ENCODE results near the gene HSPBAP1.

HSPBAP1 gene

GRCh38 chr3:122794779-122795673 lies 1.4 kb upstream of the HSPBAP1 start, which contains the start of gene SLC49A4:
Gene SLC49A4, plus strand, starts transcription at chr3:122795069. Its CDS starts 124 bp downstream, at chr3:122795193.
- H3K56ac ChIP-seq (ENCODE audit: low read length) = peak within 1 kb of the TSS; percentile 96
- H3K4me1 ChIP-seq (ENCODE audit: control insufficient read depth, low read depth, low read length) = peaks cover 2% of the 10 kb centered on the region
- peak within 1 kb of the TSS; percentile 94 for H3K9ac ChIP-seq (ENCODE audit: low read length)
- no CpG with 5 or more reads among the region's 84 CpGs for WGBS (ENCODE audit: extremely low coverage, insufficient coverage, low lambda C conversion rate)
- peaks cover 4% of the 10 kb centered on the region for H3K79me1 ChIP-seq (ENCODE audit: low read length)
- peak within 1 kb of the TSS; percentile 94 for H3K27ac ChIP-seq (ENCODE audit: low read depth, low read length)
- H2BK120ac ChIP-seq (ENCODE audit: low read depth, low read length) = no peak within 1 kb of the TSS
- H3K4me2 ChIP-seq (ENCODE audit: low read length) = peak within 1 kb of the TSS; percentile 88
- DNase-seq = peak; percentile 94
- H3K4me3 ChIP-seq (ENCODE audit: low read length) = peak within 1 kb of the TSS; percentile 70
- peak within 1 kb of the TSS; percentile 93 for H3K18ac ChIP-seq (ENCODE audit: low read length)
- H4K5ac ChIP-seq (ENCODE audit: low read length) = no peak within 1 kb of the TSS
- no peaks in the 10 kb centered on the region for H3K36me3 ChIP-seq (ENCODE audit: control insufficient read depth, insufficient read depth, low read length)
- H3K23ac ChIP-seq (ENCODE audit: low read length) = no peak within 1 kb of the TSS
- no peak within 1 kb of the TSS for H2BK15ac ChIP-seq (replicated peaks; ENCODE audit: low read depth)
- H3K27me3 ChIP-seq (ENCODE audit: insufficient read depth, low read length, poor library complexity) = no peaks in the 10 kb centered on the region
- H4K8ac ChIP-seq (ENCODE audit: low read depth, low read length) = no peak within 1 kb of the TSS
- H3K4ac ChIP-seq (ENCODE audit: low read depth, low read length) = no peak within 1 kb of the TSS
- no peaks in the 10 kb centered on the region for H3K79me2 ChIP-seq (ENCODE audit: control insufficient read depth, insufficient read depth, low read length)
- peak within 1 kb of the TSS; percentile 30 for H2BK5ac ChIP-seq (ENCODE audit: low read length)
- H2AK5ac ChIP-seq (ENCODE audit: low read length) = no peak within 1 kb of the TSS

- H3K4ac ChIP-seq (ENCODE audit: low read depth, low read length) = no peak overlapping the region
- H4K8ac ChIP-seq (ENCODE audit: low read depth, low read length) = no peak overlapping the region
- H3K27ac ChIP-seq (ENCODE audit: low read depth, low read length) = peak overlapping the region; percentile 57
- H3K79me2 ChIP-seq (ENCODE audit: control insufficient read depth, insufficient read depth, low read length) = no peaks in the 10 kb centered on the region
- peak overlapping the region; percentile 85 for H3K56ac ChIP-seq (ENCODE audit: low read length)
- H2BK5ac ChIP-seq (ENCODE audit: low read length) = no peak overlapping the region
- WGBS (ENCODE audit: extremely low coverage, insufficient coverage, low lambda C conversion rate) = no CpG with 5 or more reads among the region's 6 CpGs
- no peaks in the 10 kb centered on the region for H3K36me3 ChIP-seq (ENCODE audit: control insufficient read depth, insufficient read depth, low read length)
- peak overlapping the region; percentile 62 for H3K9ac ChIP-seq (ENCODE audit: low read length)
- H3K23ac ChIP-seq (ENCODE audit: low read length) = no peak overlapping the region
- H4K5ac ChIP-seq (ENCODE audit: low read length) = no peak overlapping the region
- no peak overlapping the region for H3K18ac ChIP-seq (ENCODE audit: low read length)
- peaks cover 2% of the 10 kb centered on the region for H3K4me1 ChIP-seq (ENCODE audit: control insufficient read depth, low read depth, low read length)
- DNase-seq = no peak
- H3K27me3 ChIP-seq (ENCODE audit: insufficient read depth, low read length, poor library complexity) = no peaks in the 10 kb centered on the region
- peak overlapping the region; percentile 88 for H3K4me2 ChIP-seq (ENCODE audit: low read length)
- peak overlapping the region; percentile 50 for H3K4me3 ChIP-seq (ENCODE audit: low read length)
- no peak overlapping the region for H2BK120ac ChIP-seq (ENCODE audit: low read depth, low read length)
- H2AK5ac ChIP-seq (ENCODE audit: low read length) = no peak overlapping the region
- H3K79me1 ChIP-seq (ENCODE audit: low read length) = peaks cover 4% of the 10 kb centered on the region
- no peak overlapping the region for H2BK15ac ChIP-seq (replicated peaks; ENCODE audit: low read depth)
These were observed 800 bp upstream of the HSPBAP1 start for GRCh38 chr3:122794483-122794778.

GRCh38 chr3:122789585-122790273 lies 3.9 kb downstream of the HSPBAP1 start:
- Histone ChIP-seq H3K4me1 (ENCODE audit: control insufficient read depth, low read depth, low read length) (no peaks in the 10 kb centered on the region), H2BK120ac (ENCODE audit: low read depth, low read length) (no peak overlapping the region), H3K56ac (ENCODE audit: low read length) (no peak overlapping the region), H4K5ac (ENCODE audit: low read length) (no peak overlapping the region), H3K23ac (ENCODE audit: low read length) (no peak overlapping the region), H3K4me3 (ENCODE audit: low read length) (no peak overlapping the region), H3K9ac (ENCODE audit: low read length) (no peak overlapping the region), H3K27ac (ENCODE audit: low read depth, low read length) (no peak overlapping the region), H3K36me3 (ENCODE audit: control insufficient read depth, insufficient read depth, low read length) (no peaks in the 10 kb centered on the region), H3K18ac (ENCODE audit: low read length) (no peak overlapping the region), H2BK5ac (ENCODE audit: low read length) (no peak overlapping the region), H3K79me2 (ENCODE audit: control insufficient read depth, insufficient read depth, low read length) (no peaks in the 10 kb centered on the region), H2AK5ac (ENCODE audit: low read length) (no peak overlapping the region), H3K79me1 (ENCODE audit: low read length) (no peaks in the 10 kb centered on the region), H4K8ac (ENCODE audit: low read depth, low read length) (no peak overlapping the region), H2BK15ac (replicated peaks; ENCODE audit: low read depth) (no peak overlapping the region), H3K4me2 (ENCODE audit: low read length) (no peak overlapping the region), H3K4ac (ENCODE audit: low read depth, low read length) (no peak overlapping the region), H3K27me3 (ENCODE audit: insufficient read depth, low read length, poor library complexity) (no peaks in the 10 kb centered on the region)
- no peak for DNase-seq
- no CpG with 5 or more reads among the region's 11 CpGs for WGBS (ENCODE audit: extremely low coverage, insufficient coverage, low lambda C conversion rate)

- H4K5ac ChIP-seq (ENCODE audit: low read length) = no peak overlapping the region
- no peak overlapping the region for H3K4me3 ChIP-seq (ENCODE audit: low read length)
These were observed 5.8 kb downstream of the HSPBAP1 start for GRCh38 chr3:122787872-122788271.

GRCh38 chr3:122786066-122786465 lies 7.6 kb downstream of the HSPBAP1 start:
- no peak overlapping the region for H2BK5ac ChIP-seq (ENCODE audit: low read length)
- no peaks in the 10 kb centered on the region for H3K4me1 ChIP-seq (ENCODE audit: control insufficient read depth, low read depth, low read length)
- no peaks in the 10 kb centered on the region for H3K79me1 ChIP-seq (ENCODE audit: low read length)
- no peaks in the 10 kb centered on the region for H3K36me3 ChIP-seq (ENCODE audit: control insufficient read depth, insufficient read depth, low read length)
- H4K5ac ChIP-seq (ENCODE audit: low read length) = no peak overlapping the region
- no peak overlapping the region for H2BK120ac ChIP-seq (ENCODE audit: low read depth, low read length)
- H3K18ac ChIP-seq (ENCODE audit: low read length) = no peak overlapping the region
- no peak overlapping the region for H2BK15ac ChIP-seq (replicated peaks; ENCODE audit: low read depth)
- no peak for DNase-seq
- no peak overlapping the region for H3K56ac ChIP-seq (ENCODE audit: low read length)
- H3K27me3 ChIP-seq (ENCODE audit: insufficient read depth, low read length, poor library complexity) = no peaks in the 10 kb centered on the region
- H2AK5ac ChIP-seq (ENCODE audit: low read length) = no peak overlapping the region
- no peaks in the 10 kb centered on the region for H3K79me2 ChIP-seq (ENCODE audit: control insufficient read depth, insufficient read depth, low read length)
- H3K23ac ChIP-seq (ENCODE audit: low read length) = no peak overlapping the region
- WGBS (ENCODE audit: extremely low coverage, insufficient coverage, low lambda C conversion rate) = no CpG with 5 or more reads among the region's 1 CpG
- no peak overlapping the region for H4K8ac ChIP-seq (ENCODE audit: low read depth, low read length)
- H3K9ac ChIP-seq (ENCODE audit: low read length) = no peak overlapping the region
- no peak overlapping the region for H3K27ac ChIP-seq (ENCODE audit: low read depth, low read length)
- no peak overlapping the region for H3K4me3 ChIP-seq (ENCODE audit: low read length)
- no peak overlapping the region for H3K4ac ChIP-seq (ENCODE audit: low read depth, low read length)
- H3K4me2 ChIP-seq (ENCODE audit: low read length) = no peak overlapping the region

More at GRCh38 chr3:122787872-122788271, 5.8 kb downstream of the HSPBAP1 start:
- no CpG with 5 or more reads among the region's 2 CpGs for WGBS (ENCODE audit: extremely low coverage, insufficient coverage, low lambda C conversion rate)
- H3K18ac ChIP-seq (ENCODE audit: low read length) = no peak overlapping the region
- H3K79me1 ChIP-seq (ENCODE audit: low read length) = no peaks in the 10 kb centered on the region
- no peak overlapping the region for H2BK15ac ChIP-seq (replicated peaks; ENCODE audit: low read depth)
- no peak overlapping the region for H2AK5ac ChIP-seq (ENCODE audit: low read length)
- no peak overlapping the region for H2BK120ac ChIP-seq (ENCODE audit: low read depth, low read length)
- H3K4me2 ChIP-seq (ENCODE audit: low read length) = no peak overlapping the region
- no peaks in the 10 kb centered on the region for H3K4me1 ChIP-seq (ENCODE audit: control insufficient read depth, low read depth, low read length)
- no peak overlapping the region for H3K56ac ChIP-seq (ENCODE audit: low read length)
- H4K8ac ChIP-seq (ENCODE audit: low read depth, low read length) = no peak overlapping the region
- H3K79me2 ChIP-seq (ENCODE audit: control insufficient read depth, insufficient read depth, low read length) = no peaks in the 10 kb centered on the region
- H3K36me3 ChIP-seq (ENCODE audit: control insufficient read depth, insufficient read depth, low read length) = no peaks in the 10 kb centered on the region
- H3K23ac ChIP-seq (ENCODE audit: low read length) = no peak overlapping the region
- DNase-seq = no peak
- no peak overlapping the region for H3K9ac ChIP-seq (ENCODE audit: low read length)
- no peak overlapping the region for H3K4ac ChIP-seq (ENCODE audit: low read depth, low read length)
- H3K27me3 ChIP-seq (ENCODE audit: insufficient read depth, low read length, poor library complexity) = no peaks in the 10 kb centered on the region
- no peak overlapping the region for H2BK5ac ChIP-seq (ENCODE audit: low read length)
- H3K27ac ChIP-seq (ENCODE audit: low read depth, low read length) = no peak overlapping the region
